MG63 (cell line): Measurements from ENCODE around the gene OR6C65. TPM values are rescaled to one million over a fixed set of nuclear protein-coding genes. Genes with fewer than 3 reads are reported as not detected.
"Not testable (repeated sequence)": the region's sequence is repeated elsewhere in the genome, so short reads cannot be mapped to it uniquely, and the experiment has no call there.

Experiments used
- DNase-seq: peaks from one replicate; pipeline ENCODE4 v3.0.0-alpha.2; 2020
- H3K27me3 ChIP-seq: fragments of 250-450 bp; sonication (Bioruptor Pico); 2 replicates; pipeline ENCODE4 v1.5.1; 2020; ENCODE audit warnings: mild to moderate bottlenecking, moderate library complexity
- H3K36me3 ChIP-seq: fragments of 250-450 bp; sonication (Bioruptor Pico); 2 replicates; pipeline ENCODE4 v1.5.1; 2020; ENCODE audit warnings: mild to moderate bottlenecking, moderate library complexity
- H3K4me3 ChIP-seq: fragments of 250-450 bp; sonication (Bioruptor Pico); 2 replicates; pipeline ENCODE4 v1.5.1; 2020; ENCODE audit warnings: mild to moderate bottlenecking, moderate library complexity
- H3K9me3 ChIP-seq: fragments of 250-450 bp; sonication (Bioruptor Pico); 2 replicates; pipeline ENCODE4 v1.5.1; 2020; ENCODE audit warnings: mild to moderate bottlenecking, moderate library complexity
- total RNA-seq: library from RNA; depleted of rRNA; stranded (reverse); fragments of >200 nt; shearing (Covaris generic); gene quantifications from 2 replicates; pipeline ENCODE4 v1.2.3, GENCODE V29; 2014; ENCODE audit warnings: low replicate concordance; rRNA removed

The OR6C65 gene
- total RNA-seq = not detected in 2 replicates

DNA sequence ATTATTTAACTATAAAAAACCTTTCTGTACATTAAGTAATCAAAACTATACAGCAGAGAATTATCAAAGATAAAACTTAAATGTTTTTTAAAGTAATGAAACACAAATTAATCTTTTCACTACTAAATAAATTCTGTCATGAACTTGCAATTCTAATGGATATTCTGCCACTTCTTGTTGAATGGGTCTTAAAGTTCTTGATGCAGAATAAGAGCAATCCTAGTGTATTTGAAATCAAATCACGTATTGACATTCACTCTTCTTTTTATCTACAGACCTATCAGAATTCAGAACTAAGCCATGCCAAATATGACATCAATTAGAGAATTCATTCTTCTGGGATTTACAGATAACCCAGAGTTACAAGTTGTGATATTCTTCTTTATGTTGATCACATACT is at the start of gene OR6C65:
OR6C65 (plus strand) TSS at position 301 of the 400 bp plus-strand sequence; CDS start at position 301, 0 bp downstream.
- DNase-seq = no peak
- H3K4me3 ChIP-seq = no peak within 1 kb of the TSS
- peaks cover 3% of the 10 kb centered on the region; the same call in 1 of the 2 replicates for H3K9me3 ChIP-seq
- no peaks in the 10 kb centered on the region for H3K27me3 ChIP-seq
- no peaks in the 10 kb centered on the region for H3K36me3 ChIP-seq

DNA sequence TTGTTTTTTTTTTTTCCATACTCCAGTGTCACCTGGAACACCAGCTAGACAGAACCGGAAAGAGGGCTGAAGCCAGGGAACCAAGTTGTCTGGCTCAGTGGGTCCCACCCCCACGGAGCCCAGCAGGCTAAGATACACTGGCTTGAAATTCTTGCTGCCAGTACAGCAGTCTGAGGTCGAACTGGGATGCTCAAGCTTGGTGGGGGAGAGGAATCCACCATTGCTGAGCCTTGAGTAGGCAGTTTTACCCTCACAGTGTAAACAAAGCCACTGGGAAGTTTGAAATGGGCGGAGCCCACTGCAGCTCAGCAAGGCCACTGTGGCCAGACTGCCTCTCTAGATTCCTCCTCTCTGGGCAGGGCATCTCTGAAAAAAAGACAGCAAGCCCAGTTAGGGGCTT is 45.0 kb upstream of the OR6C65 start:
- not testable (repeated sequence) for DNase-seq, H3K9me3 ChIP-seq, H3K27me3 ChIP-seq, H3K4me3 ChIP-seq, H3K36me3 ChIP-seq

DNA sequence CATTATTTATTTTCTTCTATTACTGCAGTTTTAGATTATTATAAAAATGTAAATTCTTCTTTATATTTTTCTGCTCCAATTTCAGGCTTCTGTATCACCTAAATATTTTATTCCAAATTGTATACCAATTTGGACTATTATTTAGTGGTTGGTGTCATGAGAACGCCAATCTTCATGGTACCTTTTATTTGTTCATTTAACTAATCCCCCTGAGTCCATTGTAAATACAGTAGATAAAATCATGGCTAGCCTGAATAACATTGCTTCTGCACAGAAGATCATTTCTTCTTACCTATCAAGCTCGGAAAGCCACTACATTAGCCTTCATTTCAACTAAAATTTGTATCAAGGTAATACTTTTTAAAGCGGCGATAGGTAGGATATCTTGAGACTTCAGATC is 37.7 kb upstream of the OR6C65 start, which contains the start of gene OR6C75:
OR6C75 (plus strand) TSS at position 301 of the 400 bp plus-strand sequence. CDS start 2,136 bp downstream, outside the sequence.
- Histone ChIP-seq H3K36me3 (no peaks in the 10 kb centered on the region), H3K27me3 (no peaks in the 10 kb centered on the region), H3K9me3 (no peaks in the 10 kb centered on the region), H3K4me3 (no peak within 1 kb of the TSS)
- DNase-seq = no peak

DNA sequence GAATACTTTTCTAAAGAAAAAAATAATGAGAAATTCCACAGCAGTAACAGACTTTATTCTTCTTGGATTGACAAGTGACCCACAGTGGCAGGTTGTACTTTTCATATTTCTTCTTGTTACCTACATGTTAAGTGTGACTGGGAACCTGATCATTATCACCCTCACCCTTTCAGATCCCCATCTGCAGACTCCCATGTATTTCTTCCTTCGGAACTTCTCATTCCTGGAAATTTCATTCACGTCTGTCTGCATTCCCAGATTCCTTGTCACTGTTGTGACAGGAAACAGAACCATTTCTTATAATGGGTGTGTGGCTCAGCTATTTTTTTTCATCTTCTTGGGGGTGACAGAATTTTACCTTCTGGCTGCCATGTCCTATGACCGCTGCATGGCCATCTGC is 35.2 kb upstream of the OR6C65 start:
- H3K27me3 ChIP-seq = no peaks in the 10 kb centered on the region

DNA sequence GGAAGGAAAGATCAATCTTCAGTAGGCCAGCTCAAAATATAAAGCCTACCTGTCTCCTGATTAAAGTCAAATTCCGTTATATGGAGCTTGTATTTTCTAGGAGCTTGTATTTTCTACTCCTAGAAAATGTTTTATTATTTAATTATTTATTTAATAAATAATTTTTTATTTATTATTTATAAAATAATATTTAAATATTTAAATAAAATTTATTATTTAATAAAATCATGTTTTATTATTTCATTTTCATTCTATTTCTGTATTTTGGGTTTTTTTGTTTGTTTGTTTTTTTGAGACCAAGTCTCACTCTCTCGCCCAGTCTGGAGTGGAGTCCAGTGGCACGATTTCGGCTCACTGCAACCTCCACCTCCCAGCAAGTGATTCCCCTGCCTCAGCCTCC is 27.8 kb upstream of the OR6C65 start:
- no peaks in the 10 kb centered on the region for H3K27me3 ChIP-seq
- no peak for DNase-seq

More for the DNA sequence above, 35.2 kb upstream of the OR6C65 start:
- H3K9me3 ChIP-seq = no peaks in the 10 kb centered on the region
- no peaks in the 10 kb centered on the region for H3K36me3 ChIP-seq
- DNase-seq = no peak
- no peak overlapping the region for H3K4me3 ChIP-seq

DNA sequence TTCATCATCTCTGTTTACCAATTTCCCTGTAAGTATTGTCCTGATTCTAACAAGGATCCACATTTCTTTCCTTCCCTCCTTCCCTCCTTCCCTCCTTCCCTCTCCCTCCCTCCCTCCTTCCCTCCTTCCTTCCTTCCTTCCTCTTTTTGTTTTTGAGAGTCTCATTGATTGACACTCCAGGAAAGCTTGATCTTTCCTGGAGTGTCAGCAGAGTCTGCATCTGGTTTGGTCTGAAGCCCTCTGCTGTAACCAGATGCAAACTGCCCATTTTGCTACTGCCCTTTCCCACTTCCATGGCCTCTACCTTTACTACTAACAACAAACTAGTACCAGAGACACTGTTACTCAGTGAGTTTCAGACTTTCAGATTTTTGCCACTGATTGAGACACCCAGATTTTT is 14.4 kb upstream of the OR6C65 start:
- Histone ChIP-seq H3K36me3 (no peaks in the 10 kb centered on the region), H3K4me3 (no peak overlapping the region), H3K9me3 (no peaks in the 10 kb centered on the region), H3K27me3 (no peaks in the 10 kb centered on the region)
- DNase-seq = no peak

More for the DNA sequence above, 27.8 kb upstream of the OR6C65 start:
- Histone ChIP-seq H3K9me3 (no peaks in the 10 kb centered on the region), H3K36me3 (no peaks in the 10 kb centered on the region), H3K4me3 (no peak overlapping the region)

DNA sequence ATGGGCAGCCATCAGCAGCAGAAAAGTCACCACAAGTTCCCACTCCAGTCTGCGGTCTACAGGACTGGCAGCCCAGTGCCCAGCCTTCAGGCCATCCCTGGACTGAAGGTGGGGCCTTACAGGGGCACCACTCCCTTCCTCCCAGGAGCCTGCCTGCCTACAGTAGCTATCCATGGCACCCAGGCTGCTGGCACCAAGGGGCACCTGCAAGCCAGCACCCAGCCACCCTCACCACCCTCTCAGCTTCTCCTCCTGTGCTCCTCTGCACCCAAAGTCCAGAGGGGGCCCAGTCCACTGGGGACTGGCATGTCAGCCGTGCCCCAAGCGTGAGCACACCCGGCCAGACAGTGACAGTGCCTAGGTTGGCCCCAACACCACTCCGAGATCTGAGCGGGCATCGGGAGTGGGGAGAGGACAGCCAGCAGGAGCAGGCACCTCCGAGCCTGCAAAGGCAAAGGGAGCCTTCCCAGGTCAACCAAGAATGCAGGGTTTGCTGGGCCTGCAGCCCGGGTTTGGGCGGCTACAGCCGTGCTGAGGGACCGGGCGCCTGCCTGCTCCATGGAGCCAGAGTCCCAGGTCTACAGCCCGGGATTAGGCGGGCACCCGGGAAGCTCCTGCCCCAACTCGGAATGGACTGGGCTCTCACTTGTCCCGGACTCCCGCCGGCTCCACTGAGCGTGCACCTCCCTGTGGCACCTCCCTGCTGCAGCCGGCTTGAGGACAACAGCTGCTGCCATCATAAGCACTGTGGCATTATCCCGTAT is 8.1 kb upstream of the OR6C65 start:
- no peaks in the 10 kb centered on the region for H3K9me3 ChIP-seq
- DNase-seq = no peak
- no peaks in the 10 kb centered on the region for H3K27me3 ChIP-seq
- no peak overlapping the region for H3K4me3 ChIP-seq
- H3K36me3 ChIP-seq = no peaks in the 10 kb centered on the region

DNA sequence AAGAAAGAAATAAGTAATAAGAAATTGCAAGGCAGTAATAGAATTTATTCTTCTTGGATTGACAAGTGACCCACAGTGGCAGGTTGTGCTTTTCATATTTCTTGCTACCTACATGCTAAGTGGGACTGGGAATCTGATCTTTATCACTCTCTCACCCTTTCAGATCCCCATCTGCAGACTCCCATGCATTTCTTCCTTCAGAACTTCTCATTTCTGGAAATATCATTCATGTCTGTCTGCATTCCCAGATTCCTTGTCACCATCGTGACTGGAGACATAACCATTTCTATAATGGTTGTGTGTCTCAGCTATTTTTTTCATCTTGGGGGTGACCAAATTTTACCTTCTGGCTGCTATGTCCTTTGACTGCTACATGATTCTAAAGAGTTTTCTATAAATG is 4.0 kb upstream of the OR6C65 start:
- Histone ChIP-seq H3K36me3 (no peaks in the 10 kb centered on the region), H3K9me3 (no peaks in the 10 kb centered on the region), H3K27me3 (no peaks in the 10 kb centered on the region), H3K4me3 (no peak overlapping the region)
- no peak for DNase-seq

DNA sequence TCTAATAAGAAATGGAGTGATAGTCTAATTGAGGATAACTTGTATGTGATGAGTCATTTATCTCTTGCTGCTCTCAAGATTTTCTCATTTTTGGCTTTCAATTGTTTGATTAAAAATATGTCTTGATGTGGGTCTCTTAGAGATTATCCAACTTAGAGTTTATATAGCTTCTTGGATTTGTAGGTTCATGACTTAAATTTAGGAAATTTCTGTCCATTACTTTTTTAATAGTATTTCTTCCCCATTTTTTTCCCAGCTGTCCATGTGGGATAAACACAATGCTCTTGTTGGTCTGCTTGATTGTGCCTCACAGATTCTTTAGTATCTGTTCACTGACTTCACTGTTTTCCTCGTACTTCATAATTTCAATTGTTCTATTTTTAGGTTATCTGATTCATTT is 7.5 kb downstream of the OR6C65 start:
- H3K36me3 ChIP-seq = no peaks in the 10 kb centered on the region
- H3K27me3 ChIP-seq = no peaks in the 10 kb centered on the region
- DNase-seq = no peak
- H3K9me3 ChIP-seq = peaks cover 13% of the 10 kb centered on the region
- no peak overlapping the region for H3K4me3 ChIP-seq

DNA sequence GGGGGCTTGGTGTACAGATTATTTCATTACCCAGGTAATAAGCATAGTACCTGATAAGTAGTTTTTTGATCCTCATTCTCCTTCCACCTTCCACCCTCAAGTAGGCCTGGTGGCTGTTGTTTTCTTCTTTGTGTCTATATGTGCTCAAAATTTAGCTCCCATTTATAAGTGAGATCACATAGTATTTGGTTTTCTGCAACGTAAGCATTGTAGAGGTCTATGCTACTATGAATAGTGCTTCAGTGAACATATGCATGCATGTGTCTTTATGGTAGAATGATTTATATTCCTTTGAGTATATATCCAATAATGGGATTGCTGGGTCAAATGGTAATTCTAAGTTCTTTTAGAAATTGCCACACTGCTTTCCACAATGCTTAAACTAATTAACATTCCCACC is 8.8 kb downstream of the OR6C65 start:
- DNase-seq, H3K36me3 ChIP-seq, H3K9me3 ChIP-seq, H3K4me3 ChIP-seq, H3K27me3 ChIP-seq: not testable (repeated sequence)

DNA sequence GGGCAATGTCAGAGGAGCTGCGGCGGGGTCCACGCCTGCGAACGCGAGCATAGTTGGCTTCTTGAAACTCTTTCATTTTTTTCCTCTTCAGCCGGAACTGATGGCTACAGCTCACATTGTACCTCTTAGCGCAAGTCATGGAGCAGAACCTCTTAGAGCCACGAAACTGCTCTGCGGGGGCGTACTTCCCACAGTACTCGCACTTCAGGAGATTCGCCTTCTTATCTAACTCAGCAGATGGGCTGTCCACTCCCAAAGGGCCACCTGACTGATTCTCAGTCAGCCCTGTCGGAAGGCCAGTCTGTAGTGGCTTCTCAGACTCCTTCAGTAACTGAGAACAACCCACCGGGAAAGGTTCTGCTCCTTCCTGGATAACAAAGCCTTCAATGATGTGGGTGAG is 11.8 kb downstream of the OR6C65 start:
- not testable (repeated sequence) for DNase-seq, H3K9me3 ChIP-seq, H3K27me3 ChIP-seq, H3K36me3 ChIP-seq, H3K4me3 ChIP-seq

DNA sequence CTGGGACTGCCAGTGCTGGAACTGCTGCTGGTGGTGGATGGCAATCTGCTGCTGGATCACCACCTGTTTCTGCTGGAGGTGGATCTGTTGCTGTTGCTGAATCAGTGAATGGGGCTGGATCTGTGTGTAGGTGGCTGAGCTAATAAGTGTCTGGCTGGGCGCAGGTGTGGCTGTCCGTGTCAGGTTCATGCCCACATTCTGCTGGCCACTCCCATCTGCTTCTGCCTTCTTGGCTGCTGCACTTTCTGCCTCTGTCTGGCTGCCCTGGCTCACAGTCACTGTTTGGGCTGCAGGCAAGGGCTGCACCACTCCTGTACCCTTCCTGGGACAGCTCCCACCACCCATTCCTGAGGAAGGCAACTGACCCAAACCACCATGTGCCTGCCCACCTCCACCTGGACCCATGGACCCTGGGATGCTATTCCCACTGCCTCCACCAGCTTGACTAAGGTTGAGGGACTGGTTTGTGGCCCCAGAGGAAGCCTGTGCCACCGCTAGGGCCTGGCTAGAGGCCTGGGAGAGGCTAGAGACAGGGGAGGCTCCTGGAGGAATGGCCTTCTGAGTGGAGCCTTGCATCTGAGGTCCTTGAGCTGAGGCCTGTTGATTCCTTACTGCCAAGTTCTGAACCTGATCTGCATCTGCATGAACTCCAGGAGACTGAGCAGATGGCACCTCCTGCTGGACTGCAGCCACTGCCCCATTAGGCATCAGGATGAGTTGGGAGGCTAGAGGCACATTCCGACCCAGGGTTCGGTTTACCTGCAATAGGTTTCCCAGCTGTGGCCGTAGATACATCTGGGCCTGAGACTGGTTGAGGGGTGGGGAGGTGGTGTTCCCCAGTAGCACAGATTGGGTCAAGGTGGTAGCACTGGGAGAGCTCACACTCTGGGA is 13.4 kb downstream of the OR6C65 start:
- not testable (repeated sequence) for DNase-seq, H3K9me3 ChIP-seq, H3K36me3 ChIP-seq, H3K27me3 ChIP-seq, H3K4me3 ChIP-seq

DNA sequence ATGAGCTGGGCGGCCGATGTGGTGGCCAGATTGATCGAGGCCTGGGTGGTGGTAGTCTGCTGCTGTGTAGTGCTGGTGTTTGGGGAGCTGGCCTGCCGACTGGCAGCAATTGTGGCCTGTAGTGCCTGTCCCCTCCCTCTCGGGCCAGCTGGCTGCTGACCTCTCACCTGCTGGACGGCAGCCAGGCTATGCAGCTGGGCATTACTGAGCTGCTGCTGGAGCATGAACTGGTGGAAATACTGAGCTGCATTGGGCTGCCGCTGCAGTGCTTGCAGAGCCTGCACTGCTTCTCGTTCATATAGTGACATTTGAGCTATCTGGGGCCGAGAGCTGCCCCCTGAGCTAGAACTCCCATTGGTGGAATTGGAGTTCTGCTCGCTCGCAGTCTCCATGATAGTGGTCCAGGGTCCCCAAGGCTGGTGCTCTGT is 14.1 kb downstream of the OR6C65 start:
- H3K27me3 ChIP-seq, H3K36me3 ChIP-seq, H3K4me3 ChIP-seq, DNase-seq, H3K9me3 ChIP-seq: not testable (repeated sequence)

DNA sequence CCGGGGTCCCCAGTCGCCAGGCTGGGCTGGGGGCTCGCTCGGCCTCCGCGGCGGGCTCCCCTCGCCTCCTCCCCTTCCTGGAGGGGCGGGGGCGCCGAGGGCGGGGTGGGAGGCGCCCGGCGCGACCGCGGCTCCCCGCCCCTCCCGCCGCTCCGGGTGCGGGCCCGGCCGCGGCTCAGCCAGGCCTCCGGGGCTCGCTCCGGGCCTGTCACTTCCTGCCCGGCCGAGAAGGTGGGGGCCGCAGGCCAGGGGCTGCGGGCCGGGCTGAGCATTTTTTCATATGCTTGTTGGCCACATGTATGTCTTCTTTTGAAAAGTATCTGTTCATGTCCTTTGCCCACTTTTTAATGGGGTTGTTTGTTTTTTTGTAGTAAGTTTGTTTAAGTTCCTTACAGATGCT is 14.6 kb downstream of the OR6C65 start:
- H3K27me3 ChIP-seq, H3K9me3 ChIP-seq, DNase-seq, H3K36me3 ChIP-seq, H3K4me3 ChIP-seq: not testable (repeated sequence)

DNA sequence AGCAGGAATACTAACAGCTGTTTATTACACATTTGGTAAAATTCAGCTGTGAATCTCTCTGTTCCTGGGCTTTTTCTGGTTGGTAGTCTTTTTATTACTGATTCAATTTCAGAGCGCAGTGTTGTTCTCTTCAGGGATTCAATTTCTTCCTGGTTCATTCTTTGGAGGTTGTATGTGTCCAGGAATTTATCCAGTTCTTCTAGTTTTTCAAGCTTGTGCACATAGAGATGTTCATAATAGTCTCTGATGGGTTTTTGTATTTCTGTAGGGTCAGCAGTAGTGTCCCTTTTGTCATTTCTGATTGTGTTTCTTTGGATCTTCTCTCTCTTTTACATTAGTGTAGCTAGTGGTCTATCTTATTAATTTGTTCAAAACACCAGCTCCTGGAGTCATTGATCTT is 16.6 kb downstream of the OR6C65 start:
- Histone ChIP-seq H3K27me3 (no peaks in the 10 kb centered on the region), H3K9me3 (no peaks in the 10 kb centered on the region; the same call in 1 of the 2 replicates), H3K36me3 (no peaks in the 10 kb centered on the region), H3K4me3 (no peak overlapping the region)
- no peak for DNase-seq

DNA sequence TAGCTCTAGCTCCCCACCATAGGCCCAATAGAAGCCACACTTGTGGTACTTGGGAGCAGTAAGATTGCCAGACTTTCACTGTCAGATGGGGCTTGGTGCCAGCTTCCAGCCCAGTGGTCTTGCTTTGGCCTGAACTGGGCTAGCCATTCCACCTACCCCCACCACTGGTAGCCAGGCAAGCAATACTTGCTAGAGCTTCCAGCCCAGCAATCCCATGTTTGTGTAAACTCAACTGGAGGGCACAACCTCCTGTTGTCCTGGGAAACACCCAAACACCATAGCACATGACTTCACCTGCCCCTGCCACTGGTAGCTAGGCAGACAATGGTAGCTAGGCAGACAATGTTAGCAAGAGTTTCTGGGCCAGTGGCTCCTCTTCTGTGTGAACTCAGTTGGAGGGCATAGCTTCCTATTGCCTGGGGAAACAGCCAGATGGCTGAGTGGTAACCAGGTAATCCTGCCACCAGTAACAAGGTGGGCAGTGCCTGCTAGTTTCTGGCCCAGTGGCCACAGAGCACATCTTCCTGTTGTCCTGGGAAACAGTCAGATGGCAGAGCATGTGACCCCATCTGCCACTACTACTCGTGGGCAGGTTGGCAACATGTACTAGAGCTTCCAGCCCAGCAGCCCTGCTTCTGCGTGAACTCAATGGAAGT is 20.1 kb downstream of the OR6C65 start:
- no peak for DNase-seq
- Histone ChIP-seq H3K27me3 (no peaks in the 10 kb centered on the region), H3K36me3 (no peaks in the 10 kb centered on the region), H3K9me3 (no peaks in the 10 kb centered on the region; the same call in 1 of the 2 replicates), H3K4me3 (no peak overlapping the region)

DNA sequence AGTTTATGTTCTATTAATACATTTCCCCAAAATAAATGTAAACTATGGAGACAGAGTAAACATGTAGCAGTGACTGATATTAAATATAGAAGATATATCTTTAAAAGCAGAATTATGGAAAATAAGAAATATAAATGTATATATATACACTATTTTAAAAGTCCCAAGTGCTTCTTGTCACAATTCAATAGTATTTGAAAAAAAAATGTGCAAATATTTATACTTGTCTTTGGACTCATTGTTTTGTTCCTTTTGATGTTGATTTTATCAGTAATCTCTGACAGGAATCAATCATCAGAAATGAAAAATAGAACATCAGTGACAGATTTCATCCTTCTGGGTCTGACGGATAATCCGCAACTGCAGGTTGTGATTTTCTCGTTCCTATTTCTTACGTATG is 25.6 kb downstream of the OR6C65 start, which contains the start of gene OR6C76:
OR6C76 (plus strand) TSS at position 301 of the 400 bp plus-strand sequence; CDS start at position 301, 0 bp downstream.
- no peak for DNase-seq
- Histone ChIP-seq H3K9me3 (no peaks in the 10 kb centered on the region), H3K4me3 (no peak within 1 kb of the TSS), H3K36me3 (no peaks in the 10 kb centered on the region), H3K27me3 (no peaks in the 10 kb centered on the region)
